ENCODE data around the gene SFXN3. TPM values are rescaled to one million over a fixed set of nuclear protein-coding genes. Genes with fewer than 3 reads are reported as not detected.

Gene SFXN3
- total RNA-seq, 4 donors from 2014 or later = 55.5 to 127 (median 79.6) TPM

DNA sequence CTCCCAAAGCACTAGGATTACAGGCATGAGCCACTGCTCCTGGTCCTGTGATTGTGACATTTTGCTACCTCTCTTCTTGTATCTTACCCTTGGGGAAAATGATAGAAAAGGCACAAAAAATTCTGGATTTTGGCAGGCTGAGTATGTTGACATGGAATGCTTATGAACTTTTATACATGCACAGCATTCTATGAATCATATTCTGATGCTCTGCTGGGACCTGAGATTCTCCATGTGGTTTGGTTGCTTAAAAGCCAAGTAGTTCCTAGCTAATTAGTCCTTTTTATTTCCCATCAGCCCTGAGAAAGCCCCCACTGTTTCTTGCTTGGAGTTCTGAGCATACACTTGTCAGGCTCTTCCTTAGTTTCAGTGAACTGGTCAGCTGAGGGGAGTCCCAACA is 22.5 kb downstream of the SFXN3 start:
- H3K4me3 ChIP-seq (ENCODE audit: low read depth, poor library complexity, severe bottlenecking) = no peak overlapping the region
- intact Hi-C loops (cut with DNase I; ENCODE audit: low total_unique reads) = loop anchor here (10.0 kb wide), 1 partner anchor 91 kb away; no protein-coding TSS in a partner anchor
- no peak for DNase-seq (ENCODE audit: low spot score in 2 of 2)
- TF ChIP-seq POLR2A (IDR thresholded peaks at IDR 0.05) = no peak
- TF ChIP-seq, protein P1, sequence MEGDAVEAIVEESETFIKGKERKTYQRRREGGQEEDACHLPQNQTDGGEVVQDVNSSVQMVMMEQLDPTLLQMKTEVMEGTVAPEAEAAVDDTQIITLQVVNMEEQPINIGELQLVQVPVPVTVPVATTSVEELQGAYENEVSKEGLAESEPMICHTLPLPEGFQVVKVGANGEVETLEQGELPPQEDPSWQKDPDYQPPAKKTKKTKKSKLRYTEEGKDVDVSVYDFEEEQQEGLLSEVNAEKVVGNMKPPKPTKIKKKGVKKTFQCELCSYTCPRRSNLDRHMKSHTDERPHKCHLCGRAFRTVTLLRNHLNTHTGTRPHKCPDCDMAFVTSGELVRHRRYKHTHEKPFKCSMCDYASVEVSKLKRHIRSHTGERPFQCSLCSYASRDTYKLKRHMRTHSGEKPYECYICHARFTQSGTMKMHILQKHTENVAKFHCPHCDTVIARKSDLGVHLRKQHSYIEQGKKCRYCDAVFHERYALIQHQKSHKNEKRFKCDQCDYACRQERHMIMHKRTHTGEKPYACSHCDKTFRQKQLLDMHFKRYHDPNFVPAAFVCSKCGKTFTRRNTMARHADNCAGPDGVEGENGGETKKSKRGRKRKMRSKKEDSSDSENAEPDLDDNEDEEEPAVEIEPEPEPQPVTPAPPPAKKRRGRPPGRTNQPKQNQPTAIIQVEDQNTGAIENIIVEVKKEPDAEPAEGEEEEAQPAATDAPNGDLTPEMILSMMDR (IDR thresholded peaks at IDR 0.05) = no peak

DNA sequence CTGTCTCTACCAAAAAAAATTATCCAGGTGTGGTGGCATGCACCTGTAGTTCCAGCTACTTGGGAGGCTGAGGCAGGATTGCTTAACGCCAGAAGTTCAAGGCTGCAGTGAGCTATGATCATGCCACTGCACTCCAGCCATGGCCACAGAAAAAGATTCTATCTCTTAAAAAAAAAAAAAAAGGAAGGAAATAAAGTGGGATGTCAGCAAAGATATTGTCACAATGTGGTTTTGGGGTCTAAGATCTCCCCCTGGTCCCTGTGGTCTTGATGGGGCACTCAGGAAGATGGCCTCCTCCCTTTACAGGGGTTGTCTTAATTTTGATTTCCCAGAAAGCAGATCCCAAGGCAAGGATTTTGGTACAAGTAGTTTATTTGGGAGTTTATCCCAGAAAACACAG is 23.3 kb downstream of the SFXN3 start:
- WGBS, 2 donors = 83 to 84% methylated on average over 1 of the region's 1 CpG
- no peak overlapping the region for H3K4me3 ChIP-seq (ENCODE audit: low read depth, poor library complexity, severe bottlenecking)
- TF ChIP-seq, protein P1 (IDR thresholded peaks at IDR 0.05) = no peak
- TF ChIP-seq POLR2A (IDR thresholded peaks at IDR 0.05) = no peak
- intact Hi-C loops (cut with DNase I; ENCODE audit: low total_unique reads) = loop anchor here (10.0 kb wide), 1 partner anchor 90 kb away; no protein-coding TSS in a partner anchor
- no peak for DNase-seq (ENCODE audit: low spot score in 2 of 2)

GRCh38 chr10:101054876-101055275 is 23.8 kb downstream of the SFXN3 start:
- no peak overlapping the region for H3K4me3 ChIP-seq (ENCODE audit: low read depth, poor library complexity, severe bottlenecking)
- DNase-seq (ENCODE audit: low spot score in 2 of 2) = no peak
- WGBS, 2 donors = 88 to 92% methylated on average over 5 of the region's 5 CpGs
- intact Hi-C loops (cut with DNase I; ENCODE audit: low total_unique reads) = loop anchor here (10.0 kb wide), 1 partner anchor 90 kb away; no protein-coding TSS in a partner anchor
- TF ChIP-seq, protein P1 (IDR thresholded peaks at IDR 0.05) = no peak
- TF ChIP-seq POLR2A (IDR thresholded peaks at IDR 0.05) = no peak

- intact Hi-C loops (cut with DNase I; ENCODE audit: low total_unique reads) = loop anchor here (10.0 kb wide), 1 partner anchor 89 kb away; no protein-coding TSS in a partner anchor
- no peak for DNase-seq (ENCODE audit: low spot score in 2 of 2)
- H3K4me3 ChIP-seq (ENCODE audit: low read depth, poor library complexity, severe bottlenecking) = no peak overlapping the region
- TF ChIP-seq, protein P1 (IDR thresholded peaks at IDR 0.05) = no peak
- no peak for TF ChIP-seq POLR2A (IDR thresholded peaks at IDR 0.05)
- 92 to 93% methylated on average over 4 of the region's 4 CpGs for WGBS, 2 donors
These were observed 24.4 kb downstream of the SFXN3 start for GRCh38 chr10:101055411-101055810.

GRCh38 chr10:101056365-101057151 is 25.5 kb downstream of the SFXN3 start:
- WGBS, 2 donors = 93 to 96% methylated on average over 4 of the region's 4 CpGs
- no peak overlapping the region for H3K4me3 ChIP-seq (ENCODE audit: low read depth, poor library complexity, severe bottlenecking)
- DNase-seq (ENCODE audit: low spot score in 2 of 2) = no peak
- intact Hi-C loops (cut with DNase I; ENCODE audit: low total_unique reads) = loop anchor here (10.0 kb wide), 1 partner anchor 88 kb away; no protein-coding TSS in a partner anchor
- TF ChIP-seq POLR2A (IDR thresholded peaks at IDR 0.05) = no peak
- TF ChIP-seq, protein P1 (IDR thresholded peaks at IDR 0.05) = no peak

Measured in lower leg skin (tissue), 4 donors.